Stimulated activated CD8-positive, alpha-beta memory T cell treated with anti-CD3 and anti-CD28 coated beads, Interleukin-7, amount 100 ng/mL, for 1 hour (primary cell): ENCODE results near the gene ADGRE1.

Experiments
- DNase-seq, 2 donors: peaks; one replicate each; pipeline ENCODE4 v3.0.0-alpha.2; 2020; ENCODE audit warnings: low read depth in 2 of 2

Gene ADGRE1

DNA sequence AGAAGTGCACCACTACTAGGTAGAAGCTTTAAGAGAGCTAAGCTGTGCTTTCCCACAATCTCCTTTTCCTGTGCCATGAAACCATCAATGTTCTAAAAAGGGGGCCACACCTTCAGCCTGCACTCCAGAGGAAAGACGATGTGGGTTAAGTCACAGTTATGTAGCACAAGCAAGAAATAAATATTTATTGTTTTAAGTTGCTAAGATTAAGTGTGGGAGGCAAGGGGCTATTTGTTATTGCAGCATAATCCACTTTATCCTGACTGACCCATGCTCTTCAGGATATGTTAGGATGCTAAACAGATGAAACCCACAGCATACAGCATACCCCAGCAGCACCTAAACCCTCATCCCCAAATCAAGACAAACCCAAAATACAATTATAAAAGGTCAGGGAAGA lies 69.2 kb downstream of the ADGRE1 start:
- DNase-seq = no peak

DNA sequence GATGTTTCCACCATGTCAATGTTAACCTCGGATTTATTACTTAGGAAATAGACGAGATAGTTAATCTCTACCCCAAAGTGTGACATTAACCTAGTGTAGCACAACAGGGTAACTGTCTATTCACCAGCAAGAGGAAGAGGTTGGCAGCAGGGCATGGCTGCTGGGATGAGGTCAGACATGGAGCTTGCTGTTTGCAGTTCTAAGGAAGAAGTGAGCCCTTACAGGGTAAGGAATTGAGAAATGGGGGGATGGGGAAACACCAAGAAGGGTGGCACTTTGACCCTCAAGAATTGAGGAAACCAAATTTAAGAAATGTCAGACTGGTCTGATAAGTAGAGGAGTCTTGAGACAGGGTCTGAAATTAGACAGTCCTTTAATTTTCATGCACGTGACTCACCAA lies 71.4 kb downstream of the ADGRE1 start:
- DNase-seq = no peak

DNA sequence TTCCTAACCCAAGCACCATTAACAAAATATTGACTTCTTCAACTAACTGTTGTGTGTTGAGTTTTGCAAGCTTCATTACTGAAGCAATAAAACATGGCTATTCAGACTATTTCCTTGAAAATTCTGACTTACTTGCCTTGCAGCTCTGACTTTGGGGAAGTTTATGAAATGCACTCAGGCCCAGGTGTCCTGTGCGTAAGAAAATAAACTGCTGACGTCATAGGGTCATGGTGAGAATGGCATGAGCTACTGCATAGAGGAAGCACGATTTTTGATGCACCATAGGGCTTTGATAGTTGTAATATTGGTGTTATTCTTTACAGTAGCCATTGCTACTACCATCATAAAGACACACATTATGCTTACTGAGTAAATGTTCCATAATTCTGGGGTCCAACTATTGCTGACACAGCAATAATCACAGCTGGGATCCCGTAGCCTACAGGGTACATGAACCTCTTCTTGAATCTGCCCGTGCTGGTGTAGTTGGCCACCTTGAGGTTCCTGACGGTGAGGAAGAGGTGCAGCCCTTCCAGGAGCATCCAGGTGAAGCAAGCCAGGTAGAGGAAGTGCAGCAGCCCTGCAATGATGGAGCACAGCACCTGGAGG lies 76.0 kb downstream of the ADGRE1 start:
- DNase-seq = no peak

DNA sequence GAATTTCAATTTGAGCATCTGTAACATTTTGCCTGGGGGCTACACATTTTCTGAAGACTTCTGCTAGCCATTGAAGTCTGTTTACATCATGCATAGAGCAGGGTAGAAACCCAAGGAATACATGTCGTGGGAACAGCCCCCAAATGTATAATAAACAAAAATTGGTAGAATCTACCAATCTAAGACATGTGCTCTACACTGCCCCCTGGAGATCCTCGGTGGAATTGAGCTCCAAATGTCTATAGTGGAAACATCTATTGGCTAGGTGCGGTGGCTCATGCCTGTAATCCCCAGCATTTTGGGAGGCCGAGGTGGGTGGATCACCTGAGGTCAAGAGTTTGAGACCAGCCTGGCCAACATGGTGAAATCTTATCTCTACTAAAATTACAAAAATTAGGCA lies 76.6 kb downstream of the ADGRE1 start:
- peak; percentile 10 to 13 for DNase-seq

DNA sequence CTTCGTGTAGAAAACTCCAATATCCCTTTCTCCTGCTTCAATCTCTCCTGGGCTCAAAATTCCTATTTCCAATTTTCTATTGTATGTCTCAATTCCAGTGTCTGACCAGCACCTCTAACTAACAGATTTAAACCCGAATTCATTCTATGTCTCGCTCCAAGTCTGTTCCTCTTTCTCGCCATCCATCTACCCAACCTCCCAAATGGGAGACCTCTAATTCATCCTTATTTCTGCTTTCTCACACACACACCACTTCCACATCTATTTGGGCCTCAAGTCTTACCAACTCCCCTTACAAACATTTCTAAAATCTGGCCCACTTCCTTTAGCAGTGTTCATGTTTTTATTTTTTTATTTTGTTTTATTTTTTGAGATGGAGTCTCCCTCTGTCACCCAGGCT lies 80.6 kb downstream of the ADGRE1 start:
- DNase-seq = no peak

DNA sequence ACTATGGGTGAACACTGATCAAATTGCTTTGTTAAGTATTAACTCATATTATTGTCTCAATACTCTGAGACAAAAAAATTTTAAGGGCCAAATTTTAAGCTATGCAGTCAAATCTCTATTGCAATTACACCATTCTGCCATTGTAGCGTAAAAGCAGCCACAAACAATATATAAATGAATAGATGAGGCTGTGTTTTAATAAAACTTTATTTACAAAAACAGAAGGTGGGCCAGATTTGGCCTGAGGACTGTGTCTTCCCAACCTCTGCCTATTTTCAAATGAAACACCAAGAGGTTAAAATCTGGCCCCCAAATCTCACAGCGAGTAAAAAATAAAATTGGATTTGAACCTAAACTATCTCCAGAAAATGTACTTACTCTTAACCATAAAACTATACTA lies 82.1 kb downstream of the ADGRE1 start:
- DNase-seq = no peak

DNA sequence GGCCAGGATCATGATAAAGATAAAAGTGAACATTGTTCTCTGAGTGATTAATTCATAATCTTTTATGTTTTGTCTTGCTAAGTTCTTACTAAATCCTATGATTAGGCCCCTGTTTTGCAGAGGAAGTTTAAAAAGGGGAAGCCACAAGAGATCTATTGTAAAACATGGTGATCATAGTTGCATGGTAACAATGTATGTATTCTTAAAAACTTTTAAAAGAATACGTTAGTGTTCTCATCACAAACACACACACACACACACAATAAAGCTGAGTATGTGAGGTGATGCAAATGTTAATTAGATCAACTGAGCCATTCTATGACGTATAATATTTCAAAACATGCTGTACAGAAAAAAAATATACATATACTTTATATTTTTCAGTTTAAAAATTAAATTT lies 82.6 kb downstream of the ADGRE1 start:
- no peak for DNase-seq

DNA sequence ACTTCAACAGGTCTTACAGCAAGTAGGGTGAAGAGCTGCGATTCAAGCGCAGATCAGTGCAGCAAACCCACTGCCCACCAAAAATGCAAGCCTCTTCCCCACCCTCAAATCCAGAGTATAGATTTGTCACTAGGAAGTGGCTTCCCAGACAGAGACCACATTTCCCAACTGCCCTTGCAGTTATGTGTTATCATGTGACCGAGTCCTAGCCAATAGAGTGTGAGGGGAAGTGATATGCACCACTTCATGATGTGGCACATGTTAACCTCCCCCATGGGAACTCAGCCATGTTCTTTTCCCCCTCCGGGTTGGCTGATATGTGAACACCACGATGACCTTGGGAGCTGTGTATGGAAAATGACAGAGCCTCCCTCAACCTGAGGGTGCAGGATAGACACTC lies 83.1 kb downstream of the ADGRE1 start:
- DNase-seq = no peak

DNA sequence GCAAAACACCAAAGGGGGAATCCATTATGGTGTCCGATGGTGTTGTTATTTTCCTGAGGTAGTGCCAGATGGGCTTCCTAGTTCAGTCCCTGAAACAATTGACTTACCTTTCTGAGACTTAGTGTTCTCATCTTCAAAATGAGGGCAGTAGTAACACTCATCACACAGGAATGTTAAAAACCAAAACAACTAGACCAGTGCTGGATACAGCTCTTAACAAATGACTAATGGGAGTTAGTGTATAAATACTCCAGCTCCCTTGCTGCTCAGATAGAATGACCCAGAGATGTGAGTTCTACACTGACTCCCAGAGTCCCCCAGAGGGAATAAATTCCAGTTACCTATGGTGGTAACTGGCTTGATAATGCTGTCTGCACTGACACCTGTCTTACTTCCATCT lies 84.0 kb downstream of the ADGRE1 start:
- DNase-seq = no peak

DNA sequence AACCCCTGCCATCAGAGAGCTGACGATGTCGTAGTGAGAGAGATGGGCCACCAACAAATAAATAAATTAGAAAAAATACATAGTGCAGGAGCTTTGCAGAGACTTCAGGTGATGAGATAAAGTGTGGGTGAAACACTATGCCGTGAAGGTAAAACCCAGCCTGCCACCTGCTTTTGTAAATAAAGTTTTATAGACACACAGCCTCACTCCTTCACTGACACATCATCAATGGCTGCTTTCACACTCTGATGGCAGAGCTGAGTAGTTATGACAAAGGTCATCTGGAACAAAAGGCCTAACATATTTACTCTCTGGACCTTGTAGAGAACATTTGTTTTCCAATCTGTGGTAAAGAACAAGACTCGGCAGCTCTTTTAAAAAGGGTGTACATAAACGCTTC lies 88.8 kb downstream of the ADGRE1 start:
- DNase-seq = no peak

DNA sequence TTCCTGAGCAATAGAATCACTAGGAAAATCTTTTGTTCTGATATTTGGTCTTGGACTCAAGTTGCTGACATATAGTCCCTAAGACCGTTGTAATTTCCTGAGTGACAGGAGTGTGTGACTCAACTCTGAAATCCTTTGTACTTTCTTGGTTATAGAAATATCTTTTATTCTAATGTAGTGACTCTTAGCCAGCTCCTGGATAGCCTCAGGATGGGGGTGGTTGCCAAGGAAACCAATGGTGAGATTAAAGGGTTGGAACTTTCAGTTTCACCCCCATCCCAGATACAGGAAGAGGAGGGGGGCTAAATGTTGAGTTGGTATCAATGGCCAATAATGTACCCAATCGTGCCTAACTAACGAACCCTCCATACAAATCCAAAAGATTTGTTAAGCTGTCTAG lies 92.0 kb downstream of the ADGRE1 start:
- no peak for DNase-seq

DNA sequence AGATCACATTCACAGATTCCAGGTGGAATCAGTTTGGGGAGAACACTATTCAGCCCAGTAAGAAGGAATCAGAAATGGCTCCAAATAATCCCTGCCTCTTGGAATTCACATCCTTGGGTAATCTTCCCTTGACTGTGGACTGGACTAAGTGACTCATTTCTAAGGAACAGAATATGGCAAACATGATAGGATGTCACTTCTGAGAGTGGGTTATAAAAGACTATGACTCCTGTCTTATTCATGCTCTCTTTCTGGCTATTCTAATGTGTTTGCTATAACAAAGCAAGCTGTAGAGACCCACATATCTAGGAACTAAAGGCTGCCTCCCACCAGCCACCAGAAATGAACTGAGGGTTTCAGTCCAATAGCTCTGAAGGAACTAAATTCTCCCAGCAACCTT lies 96.1 kb downstream of the ADGRE1 start:
- no peak for DNase-seq

DNA sequence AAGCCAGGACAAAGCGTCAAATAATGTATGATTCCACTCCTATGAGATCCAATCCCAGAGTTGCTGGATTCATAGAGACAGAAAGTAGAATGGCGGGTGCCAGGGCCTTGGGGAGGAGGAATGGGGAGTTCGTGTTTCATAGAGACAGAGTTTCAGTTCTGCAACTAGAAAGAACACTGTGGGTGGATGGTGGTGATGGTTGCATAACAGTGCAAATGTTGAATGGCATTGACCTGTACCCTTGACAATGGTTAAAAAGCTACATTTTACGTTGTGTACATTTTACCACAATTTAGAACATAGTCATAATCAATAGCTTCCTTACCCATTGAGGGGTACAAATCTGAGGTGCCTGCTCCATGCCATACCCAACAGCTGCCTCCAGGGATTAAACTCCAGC lies 100.5 kb downstream of the ADGRE1 start:
- DNase-seq = no peak

DNA sequence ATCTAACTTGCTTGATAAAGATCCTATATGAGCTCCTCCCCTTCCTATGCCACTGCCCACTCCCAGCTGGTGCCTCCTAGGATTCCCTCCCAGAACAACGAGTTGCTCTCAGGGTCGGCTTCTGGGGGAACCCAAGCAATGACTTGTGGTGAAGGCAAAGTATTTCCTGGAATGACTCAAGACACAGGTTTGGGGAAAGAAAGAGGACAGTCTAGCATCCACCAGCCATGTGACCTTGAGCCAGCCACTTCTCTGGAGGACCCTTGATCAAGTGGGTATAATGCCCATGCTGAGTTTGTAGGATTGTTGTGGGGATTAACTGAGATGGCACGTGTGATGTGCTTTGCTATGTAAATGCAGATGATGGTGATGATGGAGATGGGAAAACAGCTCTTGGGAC lies 100.9 kb downstream of the ADGRE1 start:
- no peak for DNase-seq
